A673 (cell line): Measurements from ENCODE around the gene ZNF584.

ENCODE experiments used
- CTCF ChIP-seq: fragments of 300-800, 200-600 bp; sonication (generic); conservative IDR thresholded peaks from 2 replicates; pipeline ENCODE4 v1.5.1; 2017; ENCODE audit warnings: low read depth, mild to moderate bottlenecking, antibody characterized with exemption, low read length, moderate library complexity, mixed read lengths
- EZH2 ChIP-seq: fragments of 200-600 bp; sonication (generic); IDR thresholded peaks from 2 replicates; pipeline ENCODE4 v1.6.1; 2017; ENCODE audit warnings: borderline replicate concordance, low read depth, mild to moderate bottlenecking, mixed read lengths, antibody characterized with exemption, low read length; ENCODE audit not compliant: poor library complexity, severe bottlenecking

DNA sequence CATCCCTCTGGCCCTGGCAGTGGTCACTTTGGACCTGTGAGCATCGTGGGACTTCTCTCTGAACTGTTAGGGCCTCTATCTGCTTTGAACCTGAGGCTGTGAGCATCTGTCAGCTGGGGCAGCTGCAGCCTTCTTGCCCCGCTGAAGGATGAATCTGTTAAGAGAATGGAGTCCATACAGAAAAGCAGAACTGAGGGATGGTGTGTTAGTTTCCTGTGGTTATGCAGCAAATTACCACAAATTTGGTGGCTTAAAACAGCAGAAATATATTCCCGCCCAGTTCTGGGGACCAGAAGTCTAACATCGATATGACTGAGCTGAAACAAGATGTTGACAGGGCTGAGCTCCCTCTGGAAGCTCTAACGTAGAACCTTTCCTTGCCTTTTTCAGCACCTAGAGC is 44.3 kb upstream of the ZNF584 start:
- no peak for TF ChIP-seq CTCF
- no peak for TF ChIP-seq EZH2
